ENCODE results near the gene TP53TG3.
"Not testable (repeated sequence)": the region's sequence is repeated elsewhere in the genome, so short reads cannot be mapped to it uniquely, and the experiment has no call there.

Gene TP53TG3
- total RNA-seq: 0 reads per million in 4 donors

- DNase-seq: not testable (repeated sequence)
These were observed at the start of gene TP53TG3 for GRCh38 chr16:32676065-32676464. TSS of gene TP53TG3 (minus strand) at chr16:32676165. CDS start at chr16:32676097, 68 bp downstream.

DNA sequence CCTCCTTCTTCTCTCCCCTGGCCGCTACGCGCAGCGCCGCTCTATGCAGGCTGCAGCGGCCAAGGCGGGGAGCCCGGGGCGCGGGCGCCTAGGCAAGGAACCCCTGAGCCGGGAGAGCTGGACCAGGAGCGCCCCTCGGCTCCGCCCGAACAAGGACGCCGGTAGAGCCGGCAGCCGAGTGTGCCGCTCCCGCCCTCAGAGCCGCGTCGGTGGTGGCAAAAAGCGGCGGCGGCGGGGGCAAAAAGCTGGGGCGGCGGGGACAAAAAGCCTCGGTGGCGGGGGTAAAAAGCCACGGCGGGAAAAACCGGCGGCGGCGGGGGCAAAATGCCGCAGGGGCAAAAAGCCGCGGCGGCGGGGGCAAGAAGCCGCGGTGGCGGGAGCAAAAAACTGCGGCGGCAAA lies 25.1 kb downstream of the TP53TG3 start:
- DNase-seq: not testable (repeated sequence)

- DNase-seq: not testable (repeated sequence)
These were observed 28.4 kb downstream of the TP53TG3 start for GRCh38 chr16:32647562-32647961.

DNA sequence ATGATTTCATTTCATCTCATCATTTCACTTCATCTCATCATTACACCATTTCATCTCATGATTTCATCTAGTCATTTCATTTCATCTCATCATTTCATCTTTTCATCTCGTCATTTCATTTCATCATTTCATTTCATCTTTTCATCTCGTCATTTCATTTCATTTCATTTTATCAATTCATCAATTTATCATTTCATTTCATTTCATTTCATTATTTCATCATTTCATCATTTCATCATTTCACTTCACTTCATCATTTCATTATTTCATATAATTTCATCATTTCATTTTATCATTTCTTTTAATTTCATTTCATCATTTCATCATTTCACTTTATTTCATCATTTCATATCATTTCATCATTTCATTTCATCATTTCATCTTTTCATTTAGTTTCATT lies 29.2 kb downstream of the TP53TG3 start:
- not testable (repeated sequence) for DNase-seq

DNA sequence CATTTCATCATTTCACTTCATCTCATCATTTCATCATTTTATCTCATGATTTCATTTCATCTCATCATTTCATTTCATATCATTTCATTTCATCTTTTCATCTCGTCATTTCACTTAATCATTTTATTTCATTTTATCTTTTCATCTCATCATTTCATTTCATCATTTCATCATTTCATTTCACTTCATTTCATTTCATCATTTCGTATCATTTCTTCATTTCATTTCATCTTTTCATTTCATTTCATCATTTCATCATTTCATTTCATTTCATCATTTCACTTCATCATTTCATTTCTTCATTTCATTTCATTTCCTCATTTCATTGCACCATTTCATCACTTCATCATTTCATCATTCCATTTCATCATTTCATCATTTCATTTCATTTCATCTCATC lies 29.8 kb downstream of the TP53TG3 start:
- DNase-seq: not testable (repeated sequence)

DNA sequence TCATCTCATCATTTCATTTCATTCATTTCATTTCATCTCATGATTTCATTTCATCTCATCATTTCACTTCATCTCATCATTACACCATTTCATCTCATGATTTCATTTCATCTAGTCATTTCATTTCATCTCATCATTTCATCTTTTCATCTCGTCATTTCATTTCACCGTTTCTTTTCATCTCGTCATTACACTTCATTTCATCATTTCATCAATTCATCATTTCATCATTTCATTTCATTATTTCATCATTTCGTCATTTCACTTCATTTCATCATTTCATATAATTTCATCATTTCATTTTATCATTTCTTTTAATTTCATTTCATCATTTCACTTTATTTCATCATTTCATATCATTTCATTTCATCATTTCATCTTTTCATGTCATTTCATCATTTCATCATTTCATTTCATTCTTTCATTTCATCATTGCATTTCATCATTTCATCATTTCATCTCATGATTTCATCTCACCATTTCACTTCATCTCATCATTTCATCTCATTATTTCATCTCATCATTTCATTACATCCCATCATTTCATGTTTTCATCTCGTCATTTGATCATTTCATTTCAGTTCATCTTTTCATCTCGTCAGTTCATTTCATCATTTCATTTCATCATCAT lies 30.6 kb downstream of the TP53TG3 start:
- not testable (repeated sequence) for DNase-seq

GRCh38 chr16:32644715-32645114 lies 31.2 kb downstream of the TP53TG3 start:
- not testable (repeated sequence) for DNase-seq

DNA sequence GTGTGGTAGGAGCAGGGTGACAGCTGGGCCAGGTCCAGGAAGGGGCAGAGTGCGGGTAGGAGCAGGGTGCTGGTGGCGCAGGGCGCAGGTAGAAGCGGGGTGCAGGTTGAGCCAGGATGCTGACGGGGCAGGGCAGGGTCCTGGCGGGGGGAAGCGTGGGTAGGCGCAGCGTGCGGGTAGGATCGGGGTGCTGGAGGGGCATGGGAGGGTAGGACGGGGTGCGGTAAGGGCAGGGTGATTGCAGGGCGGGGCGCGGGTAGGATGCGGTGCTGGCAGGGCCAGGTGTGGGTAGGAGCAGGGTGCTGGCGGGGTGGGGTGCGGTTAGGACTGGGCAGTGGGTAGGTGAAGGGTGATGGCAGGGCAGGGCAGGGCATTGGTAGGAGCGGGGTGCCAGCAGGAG lies 38.4 kb downstream of the TP53TG3 start:
- DNase-seq: not testable (repeated sequence)

- not testable (repeated sequence) for DNase-seq
These were observed 43.9 kb downstream of the TP53TG3 start for GRCh38 chr16:32632096-32632495.

All from T-helper 1 cell (primary cell).